Ovary (tissue), 9 donors: ENCODE results near the gene ANKFN1. TPM values are rescaled to one million over a fixed set of nuclear protein-coding genes. Genes with fewer than 3 reads are reported as not detected.
"Not testable (repeated sequence)": the region's sequence is repeated elsewhere in the genome, so short reads cannot be mapped to it uniquely, and the experiment has no call there.

Experiments
- DNase-seq, 5 donors: peaks; one replicate each; pipeline ENCODE4 v3.0.0-alpha.2; 2019 to 2020
- H3K27ac ChIP-seq, 2 donors: fragments of 200-600 bp; one replicate each; pipeline versions ENCODE4 v1.5.1 to v1.8.0; 2019 to 2022
- H3K27me3 ChIP-seq: fragments of 200-600 bp; one replicate; pipeline ENCODE4 v1.8.0; 2022
- H3K36me3 ChIP-seq: fragments of 200-600 bp; sonication (generic); one replicate; pipeline ENCODE4 v1.5.1; 2019
- H3K4me1 ChIP-seq: one replicate; pipeline ENCODE4 v1.8.1; 2013; ENCODE audit warnings: mild to moderate bottlenecking, moderate library complexity; ENCODE audit not compliant: insufficient read depth
- H3K4me3 ChIP-seq: fragments of 200-600 bp; sonication (generic); one replicate; pipeline ENCODE4 v1.5.1; 2017
- H3K9me3 ChIP-seq, 2 donors: fragments of 200-600 bp in 1 of 2; sonication (generic) in 1 of 2; one replicate each; pipeline versions ENCODE4 v1.5.1 to v1.8.1; 2013 to 2019; ENCODE audit warnings: mild to moderate bottlenecking in 1 of 2, moderate library complexity in 1 of 2
- EP300 ChIP-seq: sonication (generic); formaldehyde crosslinking; IDR thresholded peaks from one replicate; pipeline ENCODE4 v1.6.1; 2017; ENCODE audit warnings: antibody characterized with exemption
- POLR2A ChIP-seq: fragments of 450-650 bp; IDR thresholded peaks from one replicate; pipeline ENCODE4 v1.6.1; 2017; ENCODE audit warnings: antibody characterized with exemption, mild to moderate bottlenecking, moderate library complexity
- WGBS, 3 donors: extraction: QIAGEN DNeasy Blood & Tissue Kit in 1 of 3; methylation state at CpG; one replicate each; pipeline versions ENCODE4 v1.1.5 to v1.1.7; 2013 to 2017; 5-methylcytosine and 5-hydroxymethylcytosine counted together
- intact Hi-C, 4 donors: fragments of 100-400 bp; cut with DNase I; formaldehyde crosslinking; loops; one replicate each; pipeline versions ENCODE4 v1.11.0 to v1.15.1; 2022 to 2023
- polyA plus RNA-seq, 2 donors: library from polyadenylated mRNA; stranded (reverse); fragments of 200-250 nt in 1 of 2; fragments of 350-450 nt in 1 of 2; fragmentation: Illumina TruSeq in 1 of 2; extraction: RNeasy Lipid Tissue Mini Kit (QIAGEN cat#74804) in 1 of 2; gene quantifications; one replicate each; pipeline ENCODE4 v1.2.3, GENCODE V29; 2013 to 2014
- total RNA-seq, 7 donors: library from RNA; depleted of rRNA in 2 of 7; stranded (reverse); fragments of >200 nt in 2 of 7; fragmentation: NEBNext Ultra II Directional in 3 of 7; extraction: Animal tissue kit (Norgen Biotek cat#: 25700) in 3 of 7; gene quantifications; one replicate each; pipeline versions ENCODE4 v1.1.0 to v1.2.4, GENCODE V29; 2016 to 2023
- TF ChIP-seq, protein P1 (sequence below), 3 donors: fragments of 450-650 bp in 2 of 3; fragments of 200-600 bp in 1 of 3; IDR thresholded peaks; one replicate each; pipeline versions ENCODE4 v1.5.1 to v1.8.0; 2016 to 2022; ENCODE audit warnings: antibody characterized with exemption in 3 of 3, mild to moderate bottlenecking in 1 of 3
- donor health status: DM: no; HTN: no; CAD: no; lungs with moderate emphysema.
- donor health status: DM: no; HTN: no; CAD: no.
- donor health status: Bipolar disorder and iron deficiency.
- donor health status: DM: yes; HTN: yes; CAD: no.
- donor health status: DM: no; HTN: no; CAD: no.
- donor health status: DM: yes; HTN: yes; CAD: no.

The ANKFN1 gene
- total and polyA plus RNA-seq, 9 donors, result 0.02 to 4.4 (median 0.54) TPM; not detected in 3

DNA sequence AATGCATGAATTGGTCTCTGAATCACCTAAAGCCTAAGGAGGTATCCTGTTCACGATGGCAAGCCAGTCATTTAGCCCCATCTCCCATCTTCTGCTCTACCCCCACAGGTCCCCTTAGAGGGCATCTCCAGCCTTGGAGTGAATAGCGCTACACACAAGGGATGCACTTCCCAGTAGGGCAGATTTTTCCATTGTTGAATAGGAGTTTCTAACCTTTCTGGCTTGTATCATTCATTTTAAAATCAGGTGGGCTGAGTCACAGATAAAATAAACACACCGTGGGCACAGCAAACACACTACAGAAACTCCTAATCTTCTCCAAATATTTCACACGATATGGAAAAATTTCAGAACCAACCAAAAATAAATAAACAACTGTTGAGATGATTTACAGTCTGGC is 239.0 kb downstream of the ANKFN1 start:
- H3K36me3 ChIP-seq, result no peaks in the 10 kb centered on the region
- no peaks in the 10 kb centered on the region for H3K27me3 ChIP-seq
- no peak for DNase-seq
- no peak overlapping the region for H3K4me3 ChIP-seq
- no peaks in the 10 kb centered on the region for H3K9me3 ChIP-seq
- intact Hi-C loops, result no loop called here
- WGBS, 3 donors, result 43 to 51% (median 48%) methylated on average over 4 of the region's 4 CpGs
- TF ChIP-seq EP300, result no peak
- TF ChIP-seq, protein P1, sequence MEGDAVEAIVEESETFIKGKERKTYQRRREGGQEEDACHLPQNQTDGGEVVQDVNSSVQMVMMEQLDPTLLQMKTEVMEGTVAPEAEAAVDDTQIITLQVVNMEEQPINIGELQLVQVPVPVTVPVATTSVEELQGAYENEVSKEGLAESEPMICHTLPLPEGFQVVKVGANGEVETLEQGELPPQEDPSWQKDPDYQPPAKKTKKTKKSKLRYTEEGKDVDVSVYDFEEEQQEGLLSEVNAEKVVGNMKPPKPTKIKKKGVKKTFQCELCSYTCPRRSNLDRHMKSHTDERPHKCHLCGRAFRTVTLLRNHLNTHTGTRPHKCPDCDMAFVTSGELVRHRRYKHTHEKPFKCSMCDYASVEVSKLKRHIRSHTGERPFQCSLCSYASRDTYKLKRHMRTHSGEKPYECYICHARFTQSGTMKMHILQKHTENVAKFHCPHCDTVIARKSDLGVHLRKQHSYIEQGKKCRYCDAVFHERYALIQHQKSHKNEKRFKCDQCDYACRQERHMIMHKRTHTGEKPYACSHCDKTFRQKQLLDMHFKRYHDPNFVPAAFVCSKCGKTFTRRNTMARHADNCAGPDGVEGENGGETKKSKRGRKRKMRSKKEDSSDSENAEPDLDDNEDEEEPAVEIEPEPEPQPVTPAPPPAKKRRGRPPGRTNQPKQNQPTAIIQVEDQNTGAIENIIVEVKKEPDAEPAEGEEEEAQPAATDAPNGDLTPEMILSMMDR (IDR thresholded peaks at IDR 0.05), result no peak
- no peaks in the 10 kb centered on the region for H3K4me1 ChIP-seq
- H3K27ac ChIP-seq, result no peak overlapping the region

DNA sequence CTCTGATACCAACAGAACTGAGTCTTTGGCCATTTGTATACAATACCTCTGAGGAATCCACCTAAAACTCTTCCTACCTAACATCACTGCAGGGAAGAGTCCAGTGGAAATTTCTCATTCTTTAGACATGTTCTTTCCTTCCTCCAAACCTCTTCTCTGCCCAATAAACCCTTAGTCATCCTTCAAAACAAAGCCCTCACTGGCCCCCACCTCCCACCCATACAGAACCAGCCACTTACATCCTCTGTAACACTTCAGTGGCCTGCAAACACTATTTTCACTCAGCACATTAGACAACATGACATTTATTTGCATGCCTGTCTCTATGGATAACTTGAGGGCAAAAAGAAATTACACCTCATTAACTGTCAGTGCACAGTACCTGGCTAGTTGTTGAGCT is 239.9 kb downstream of the ANKFN1 start:
- Histone ChIP-seq H3K27ac (no peak overlapping the region), H3K9me3 (no peaks in the 10 kb centered on the region), H3K4me1 (no peaks in the 10 kb centered on the region), H3K36me3 (no peaks in the 10 kb centered on the region), H3K27me3 (no peaks in the 10 kb centered on the region), H3K4me3 (no peak overlapping the region)
- no peak for TF ChIP-seq EP300
- TF ChIP-seq POLR2A, result no peak
- TF ChIP-seq, protein P1 (IDR thresholded peaks at IDR 0.05), result no peak
- DNase-seq, result no peak
- intact Hi-C loops, result no loop called here

DNA sequence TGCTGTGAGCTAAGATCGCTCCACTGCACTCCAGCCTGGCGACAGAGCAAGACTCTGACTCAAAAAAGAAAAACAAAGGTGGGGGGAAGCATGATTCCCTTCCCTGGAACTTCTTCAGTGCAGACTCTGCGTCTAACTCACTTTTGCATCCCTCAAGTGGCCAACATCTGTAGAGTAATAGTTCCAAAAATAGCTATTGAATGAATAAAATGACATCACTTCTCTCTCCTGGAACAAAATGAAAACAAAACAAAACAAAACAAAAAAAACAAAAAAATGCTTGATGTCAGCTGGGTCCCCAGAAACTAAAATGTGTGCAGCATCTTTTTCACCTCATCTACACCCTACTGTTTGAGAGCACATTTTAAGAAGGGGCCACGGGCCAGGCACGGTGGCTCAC is 242.5 kb downstream of the ANKFN1 start:
- no peaks in the 10 kb centered on the region for H3K4me1 ChIP-seq
- 74 to 83% (median 75%) methylated on average over 5 of the region's 5 CpGs for WGBS, 3 donors

DNA sequence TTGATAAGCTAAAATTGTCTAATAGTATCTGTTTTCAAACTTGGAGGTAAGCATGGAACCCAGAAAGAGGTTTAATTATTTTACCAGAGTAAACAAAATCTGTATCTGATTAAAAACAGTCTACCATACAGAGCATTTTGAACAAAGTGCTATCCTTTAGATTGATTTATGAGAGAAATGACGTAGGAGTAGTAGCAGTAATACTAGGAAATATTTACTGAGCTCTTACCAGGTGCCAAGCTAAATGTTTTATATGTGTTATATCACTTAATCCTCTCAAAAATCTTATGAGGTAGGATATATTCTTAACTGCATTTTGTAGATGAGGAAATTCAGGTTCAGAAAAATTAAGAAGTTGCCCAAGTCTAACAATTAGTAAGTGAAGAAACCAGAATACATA is 253.8 kb downstream of the ANKFN1 start:
- WGBS, 3 donors, result 36 to 46% (median 45%) methylated on average over 1 of the region's 1 CpG
- Histone ChIP-seq H3K4me1 (no peaks in the 10 kb centered on the region), H3K4me3 (no peak overlapping the region), H3K27ac (no peak overlapping the region), H3K27me3 (no peaks in the 10 kb centered on the region), H3K9me3 (no peaks in the 10 kb centered on the region), H3K36me3 (no peaks in the 10 kb centered on the region)
- intact Hi-C loops, result no loop called here
- TF ChIP-seq POLR2A (no peak), EP300 (no peak)
- TF ChIP-seq, protein P1 (IDR thresholded peaks at IDR 0.05), result no peak
- DNase-seq, result no peak

More for the DNA sequence above, 242.5 kb downstream of the ANKFN1 start:
- Histone ChIP-seq H3K27ac (no peak overlapping the region), H3K27me3 (no peaks in the 10 kb centered on the region), H3K36me3 (no peaks in the 10 kb centered on the region), H3K4me3 (no peak overlapping the region), H3K9me3 (no peaks in the 10 kb centered on the region)
- DNase-seq, result no peak
- TF ChIP-seq, protein P1 (IDR thresholded peaks at IDR 0.05), result no peak
- TF ChIP-seq EP300 (no peak), POLR2A (no peak)
- intact Hi-C loops, result no loop called here

DNA sequence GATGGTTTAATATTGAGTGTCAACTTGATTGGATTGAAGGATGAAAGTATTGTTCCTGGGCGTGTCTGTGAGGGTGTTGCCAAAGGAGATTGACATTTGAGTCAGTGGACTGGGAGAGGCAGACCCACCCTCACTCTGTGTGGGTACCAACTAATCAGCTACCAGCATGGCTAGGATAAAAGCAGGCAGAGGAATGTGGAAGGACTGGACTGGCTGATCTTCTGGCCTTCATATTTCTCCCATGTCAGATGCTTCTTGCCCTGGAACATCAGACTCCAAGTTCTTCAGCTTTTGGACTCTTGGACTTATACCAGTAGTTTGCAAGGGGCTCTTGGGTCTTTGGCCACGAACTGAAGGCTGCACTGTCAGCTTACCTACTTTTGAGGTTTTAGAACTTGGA is 259.1 kb downstream of the ANKFN1 start:
- H3K4me1 ChIP-seq, DNase-seq, H3K27ac ChIP-seq, intact Hi-C loops, H3K36me3 ChIP-seq, H3K9me3 ChIP-seq, H3K4me3 ChIP-seq, H3K27me3 ChIP-seq: not testable (repeated sequence)
- WGBS, 3 donors, result 53 to 70% (median 62%) methylated on average over 2 of the region's 2 CpGs
